ENCODE results near the gene FAM131B.

FAM131B gene

GRCh38 chr7:143382791-143383641 lies 20.5 kb upstream of the FAM131B start:
- DNase-seq (ENCODE audit: low spot score), result no peak

- DNase-seq (ENCODE audit: low spot score), result no peak
Observed at GRCh38 chr7:143382126-143382790, 19.7 kb upstream of the FAM131B start.

- DNase-seq (ENCODE audit: low spot score), result no peak
Observed at GRCh38 chr7:143381427-143382125, 19.1 kb upstream of the FAM131B start.

- peak; percentile 93 for DNase-seq (ENCODE audit: low spot score)
Observed at GRCh38 chr7:143380646-143381426, 18.3 kb upstream of the FAM131B start, which contains the start of gene ZYX. TSS of gene ZYX (plus strand) at chr7:143381345. CDS start at chr7:143381572, 227 bp downstream.

- peak; percentile 84 for DNase-seq (ENCODE audit: low spot score)
Observed at GRCh38 chr7:143380260-143380645, 17.7 kb upstream of the FAM131B start.

- no peak for DNase-seq (ENCODE audit: low spot score)
Observed at GRCh38 chr7:143379611-143380259, 17.2 kb upstream of the FAM131B start.

- DNase-seq (ENCODE audit: low spot score), result no peak
Observed at GRCh38 chr7:143376396-143376795, 13.9 kb upstream of the FAM131B start.

GRCh38 chr7:143375298-143376034 lies 13.0 kb upstream of the FAM131B start:
- no peak for DNase-seq (ENCODE audit: low spot score)

- no peak for DNase-seq (ENCODE audit: low spot score)
Observed at GRCh38 chr7:143374561-143374960, 12.0 kb upstream of the FAM131B start.

- no peak for DNase-seq (ENCODE audit: low spot score)
Observed at GRCh38 chr7:143373255-143373794, 10.8 kb upstream of the FAM131B start.

- no peak for DNase-seq (ENCODE audit: low spot score)
Observed at GRCh38 chr7:143372070-143372469, 9.6 kb upstream of the FAM131B start.

GRCh38 chr7:143369678-143370651 lies 7.5 kb upstream of the FAM131B start:
- DNase-seq (ENCODE audit: low spot score), result no peak

GRCh38 chr7:143368387-143368786 lies 5.9 kb upstream of the FAM131B start:
- DNase-seq (ENCODE audit: low spot score), result no peak

GRCh38 chr7:143367972-143368371 lies 5.5 kb upstream of the FAM131B start:
- no peak for DNase-seq (ENCODE audit: low spot score)

GRCh38 chr7:143363016-143363937 lies 764 bp upstream of the FAM131B start:
- DNase-seq (ENCODE audit: low spot score), result no peak

- no peak for DNase-seq (ENCODE audit: low spot score)
Observed at GRCh38 chr7:143361552-143362130, 872 bp downstream of the FAM131B start.

GRCh38 chr7:143360788-143361551 lies 1.5 kb downstream of the FAM131B start:
- no peak for DNase-seq (ENCODE audit: low spot score)
